A549 (cell line): Measurements from ENCODE around the gene TRPM2. TPM values are rescaled to one million over a fixed set of nuclear protein-coding genes. Genes with fewer than 3 reads are reported as not detected.

ENCODE experiments used
- ATAC-seq, 2 experiments: fragments of 200-7000 bp in 1 of 2; fragments of >200 bp in 1 of 2; cut with Nextera tagmentation in 1 of 2; cut with Tn5 transposase in 1 of 2; 3 replicates each; pipeline versions ENCODE4 v1.8.0 to v1.9.1; 2018 to 2020; ENCODE audit warnings: mild to moderate bottlenecking in 1 of 2, moderate library complexity in 1 of 2
- CTCF ChIA-PET: fragments of 300-600 bp; sonication (Branson Sonifier 250); formaldehyde crosslinking; extraction: SDS; loops from one replicate; lab custom pipeline; 2021; ENCODE audit warnings: antibody characterized with exemption, inconsistent platforms; lab: Yijun Ruan, JAX
- POLR2A ChIA-PET: fragments of 350-600 bp; formaldehyde crosslinking; extraction: SDS; loops from one replicate; lab custom pipeline; 2021; ENCODE audit warnings: antibody characterized with exemption, inconsistent platforms; lab: Yijun Ruan, JAX
- DNase-seq, 2 experiments: peaks; one replicate each; pipeline versions ENCODE4 v3.0.0 to v3.0.0-alpha.2; 2011 to 2016; ENCODE audit warnings: low read depth in 1 of 2, low spot score in 1 of 2
- FAIRE-seq: peaks from 2 replicates; lab custom pipeline; 2011; peaks lifted over from hg19 to GRCh38; lab: Jason Lieb, UNC
- H3K27ac ChIP-seq, 2 experiments: fragments of >200 bp; sonication (Bioruptor Twin); formaldehyde crosslinking; 3 replicates each; pipeline ENCODE4 v1.5.1; 2016 to 2017
- H3K4me1 ChIP-seq: fragments of >200 bp; sonication (Bioruptor Twin); formaldehyde crosslinking; 3 replicates; pipeline ENCODE4 v1.6.1; 2016
- H3K4me2 ChIP-seq: fragments of >200 bp; sonication (Bioruptor Twin); formaldehyde crosslinking; 3 replicates; pipeline ENCODE4 v1.6.1; 2016
- H3K4me3 ChIP-seq: fragments of >200 bp; sonication (Bioruptor Twin); formaldehyde crosslinking; 3 replicates; pipeline ENCODE4 v1.5.1; 2016
- H3K9me3 ChIP-seq: fragments of >200 bp; sonication (Bioruptor Twin); formaldehyde crosslinking; 3 replicates; pipeline ENCODE4 v1.6.1; 2016
- BCL3 ChIP-seq: fragments of >200 bp; sonication (Bioruptor Twin); formaldehyde crosslinking; IDR thresholded peaks from 3 replicates; pipeline ENCODE4 v1.6.1; 2016
- CBX8 ChIP-seq: fragments of 200-600 bp; sonication (generic); IDR thresholded peaks from 2 replicates; pipeline ENCODE4 v1.6.1; 2016
- CHD4 ChIP-seq: fragments of 200-600 bp; sonication (generic); IDR thresholded peaks from 2 replicates; pipeline ENCODE4 v1.6.1; 2016; ENCODE audit warnings: antibody characterized with exemption, mild to moderate bottlenecking, borderline replicate concordance
- CTCF ChIP-seq: fragments of >200 bp; sonication (Bioruptor Twin); formaldehyde crosslinking; IDR thresholded peaks from 3 replicates; pipeline ENCODE4 v1.5.1; 2016
- EHMT2 ChIP-seq: fragments of 200-600 bp; sonication (generic); IDR thresholded peaks from 2 replicates; pipeline ENCODE4 v1.6.1; 2016; ENCODE audit warnings: antibody characterized with exemption, low read depth, mild to moderate bottlenecking, moderate library complexity
- ELK1 ChIP-seq: fragments of 150-350 bp; IDR thresholded peaks from 2 replicates; pipeline ENCODE4 v1.6.1; 2014; ENCODE audit warnings: low read depth, mild to moderate bottlenecking, low read length
- ESRRA ChIP-seq: fragments of 150-350 bp; IDR thresholded peaks from 2 replicates; pipeline ENCODE4 v1.6.1; 2014; ENCODE audit warnings: mild to moderate bottlenecking, low read length, borderline replicate concordance
- FOSL2 ChIP-seq, 2 experiments: fragments of 450-650 bp in 1 of 2; fragments of >200 bp in 1 of 2; sonication (Bioruptor Twin) in 1 of 2; formaldehyde crosslinking; IDR thresholded peaks; 2 replicates each; pipeline versions ENCODE4 v1.5.0 to v1.6.1; 2016 to 2020; ENCODE audit warnings: mild to moderate bottlenecking in 1 of 2, moderate library complexity in 1 of 2
- HEYL ChIP-seq: fragments of 250-450 bp; sonication (Bioruptor Pico); IDR thresholded peaks from 2 replicates; pipeline ENCODE4 v1.8.0; 2021; ENCODE audit warnings: mild to moderate bottlenecking, moderate library complexity
- HOXB13 ChIP-seq: fragments of 250-450 bp; sonication (Bioruptor Pico); IDR thresholded peaks from 2 replicates; pipeline ENCODE4 v1.5.0; 2020; ENCODE audit warnings: low read depth, mild to moderate bottlenecking, moderate library complexity
- JUNB ChIP-seq: fragments of >200 bp; sonication (Bioruptor Twin); formaldehyde crosslinking; IDR thresholded peaks from 2 replicates; pipeline ENCODE4 v1.6.1; 2016
- KDM1A ChIP-seq: fragments of 200-600 bp; sonication (generic); IDR thresholded peaks from 2 replicates; pipeline ENCODE4 v1.6.1; 2016; ENCODE audit warnings: low read depth, mild to moderate bottlenecking
- KDM5A ChIP-seq: fragments of 200-600 bp; sonication (generic); IDR thresholded peaks from 2 replicates; pipeline ENCODE4 v1.6.1; 2016; ENCODE audit warnings: antibody characterized with exemption, mild to moderate bottlenecking
- MAX ChIP-seq: IDR thresholded peaks from 2 replicates; pipeline ENCODE4 v1.6.1; 2012
- MAZ ChIP-seq: fragments of 150-350 bp; IDR thresholded peaks from 2 replicates; pipeline ENCODE4 v1.6.1; 2014; ENCODE audit warnings: antibody characterized with exemption, low read depth, low read length, borderline replicate concordance
- MYC ChIP-seq: IDR thresholded peaks from 2 replicates; pipeline ENCODE4 v1.6.1; 2012; ENCODE audit warnings: mild to moderate bottlenecking, inconsistent platforms, low read length, improper control_type of control experiment, borderline replicate concordance
- NPAS2 ChIP-seq: fragments of 250-450 bp; sonication (Bioruptor Pico); IDR thresholded peaks from 2 replicates; pipeline ENCODE4 v1.8.0; 2022; ENCODE audit warnings: mild to moderate bottlenecking, moderate library complexity, borderline replicate concordance
- PBX3 ChIP-seq: IDR thresholded peaks from 2 replicates; pipeline ENCODE4 v1.6.1; 2012
- PHF8 ChIP-seq: fragments of 200-600 bp; sonication (generic); IDR thresholded peaks from 2 replicates; pipeline ENCODE4 v1.6.1; 2016; ENCODE audit warnings: low read depth, mild to moderate bottlenecking, antibody characterized with exemption, moderate library complexity, borderline replicate concordance
- RFX5 ChIP-seq: fragments of 450-650 bp; IDR thresholded peaks from 2 replicates; pipeline ENCODE4 v1.7.1; 2014; ENCODE audit warnings: antibody characterized with exemption, mild to moderate bottlenecking, moderate library complexity
- RNF2 ChIP-seq: fragments of 200-600 bp; sonication (generic); IDR thresholded peaks from 2 replicates; pipeline ENCODE4 v1.6.1; 2016; ENCODE audit warnings: low read depth, mild to moderate bottlenecking, antibody characterized with exemption, moderate library complexity, borderline replicate concordance
- SMC3 ChIP-seq: fragments of >200 bp; sonication (Bioruptor Twin); formaldehyde crosslinking; IDR thresholded peaks from 3 replicates; pipeline ENCODE4 v1.6.1; 2018; ENCODE audit warnings: inconsistent platforms
- TFCP2L1 ChIP-seq: fragments of 250-450 bp; sonication (Bioruptor Pico); IDR thresholded peaks from 2 replicates; pipeline ENCODE4 v1.5.0; 2021; ENCODE audit warnings: mild to moderate bottlenecking
- ZC3H11A ChIP-seq: fragments of 450-650 bp; IDR thresholded peaks from 2 replicates; pipeline ENCODE4 v1.6.1; 2014; ENCODE audit warnings: antibody characterized with exemption, mild to moderate bottlenecking
- ZFP36 ChIP-seq: fragments of 450-650 bp; IDR thresholded peaks from 2 replicates; pipeline ENCODE4 v1.6.1; 2014; ENCODE audit warnings: borderline replicate concordance; ENCODE audit not compliant: partially characterized antibody
- WGBS: methylation state at CpG from one replicate; pipeline ENCODE4 v1.1.6; 2017; ENCODE audit errors: missing lambda C conversion rate; 5-methylcytosine and 5-hydroxymethylcytosine counted together
- polyA plus RNA-seq, 4 experiments: library from polyadenylated mRNA; depleted of rRNA in 3 of 4; stranded (reverse); fragments of >200 nt; fragmentation: RNase III in 1 of 4; extraction: RNeasy Plus Mini Kit Qiagen cat#74134 plus additional on column Dnase treatment in 1 of 4; gene quantifications; 2 replicates in 3 of 4; 3 replicates in 1 of 4; pipeline ENCODE4 v1.2.3, GENCODE V29; 2011 to 2017

The TRPM2 gene
- polyA plus RNA-seq, 2 of the 4 experiments (the other 2 are of a cell fraction): 3.2 to 5.5 TPM

GRCh38 chr21:44489962-44490361 is 136.5 kb downstream of the TRPM2 start (continued):
- no peak for TF ChIP-seq BCL3
- TF ChIP-seq ZFP36: no peak
- TF ChIP-seq KDM5A: no peak
- no peak for TF ChIP-seq RFX5
- no peak for TF ChIP-seq KDM1A
- TF ChIP-seq ESRRA: no peak

- no peak overlapping the region for H3K4me3 ChIP-seq
- no peak overlapping the region for H3K27ac ChIP-seq
- no peaks in the 10 kb centered on the region for H3K4me1 ChIP-seq
- no peak overlapping the region for H3K4me2 ChIP-seq
- TF ChIP-seq FOSL2 (IDR thresholded peaks at IDR 0.05) (no peak), FOSL2 (CRISPR knock-in tag; IDR thresholded peaks at IDR 0.05) (no peak), NPAS2 (CRISPR knock-in tag) (no peak), MYC (no peak), ZFP36 (no peak), ZC3H11A (no peak)
- POLR2A ChIA-PET: no interaction called here
- DNase-seq (no peak), FAIRE-seq (no peak), ATAC-seq (no peak)
- CTCF ChIA-PET: interaction anchor here (1.3 kb wide), 1 partner anchor 10 kb away, joined by 3 read pairs; no protein-coding TSS in a partner anchor
- 98% methylated on average over 18 of the region's 19 CpGs for WGBS
- peaks cover 7% of the 10 kb centered on the region; the same call in 2 of the 3 replicates for H3K9me3 ChIP-seq
Measured at GRCh38 chr21:44490405-44490804, 137.0 kb downstream of the TRPM2 start.

GRCh38 chr21:44490816-44491215 is 137.4 kb downstream of the TRPM2 start:
- Histone ChIP-seq H3K27ac (no peak overlapping the region), H3K4me3 (no peak overlapping the region), H3K9me3 (peaks cover 7% of the 10 kb centered on the region; the same call in 2 of the 3 replicates), H3K4me2 (no peak overlapping the region), H3K4me1 (no peaks in the 10 kb centered on the region)
- POLR2A ChIA-PET: no interaction called here
- DNase-seq (no peak), ATAC-seq (no peak), FAIRE-seq (no peak)
- WGBS: 86% methylated on average over 8 of the region's 9 CpGs
- no peak for TF ChIP-seq ELK1
- no peak for TF ChIP-seq MAX
- TF ChIP-seq PHF8: no peak
- no peak for TF ChIP-seq CTCF
- no peak for TF ChIP-seq CBX8
- TF ChIP-seq ZC3H11A: no peak
- TF ChIP-seq CHD4: no peak
- no peak for TF ChIP-seq EHMT2
- TF ChIP-seq SMC3: no peak
- TF ChIP-seq HEYL (CRISPR knock-in tag): no peak
- no peak for TF ChIP-seq FOSL2 (IDR thresholded peaks at IDR 0.05)
- no peak for TF ChIP-seq FOSL2 (CRISPR knock-in tag; IDR thresholded peaks at IDR 0.05)
- no peak for TF ChIP-seq HOXB13
- no peak for TF ChIP-seq RNF2
- TF ChIP-seq PBX3: no peak
- no peak for TF ChIP-seq JUNB
- TF ChIP-seq TFCP2L1: no peak
- TF ChIP-seq MAZ: no peak
- TF ChIP-seq MYC: no peak
- CTCF ChIA-PET: interaction anchor here (1.3 kb wide), 1 partner anchor 10 kb away, joined by 3 read pairs; no protein-coding TSS in a partner anchor
